Mesenchymal stem cell (in vitro differentiated cells and primary cell): ENCODE results near the gene BAHCC1.
A peak's percentile ranks its signal among the peaks of the same experiment; 100 is the strongest.

Experiments used
- DNase-seq: peaks from one replicate; pipeline ENCODE4 v3.0.0-alpha.2; 2013
- H2AFZ ChIP-seq: one replicate; pipeline ENCODE4 v1.6.1; 2013; ENCODE audit warnings: low read depth, mild to moderate bottlenecking, control low read depth, inconsistent platforms, low read length, moderate library complexity
- H2AK5ac ChIP-seq: 2 replicates; pipeline ENCODE4 v1.6.1; 2013; ENCODE audit warnings: low read length, moderate library complexity, mild to moderate bottlenecking, inconsistent platforms; ENCODE audit not compliant: severe bottlenecking
- H2BK120ac ChIP-seq: one replicate; pipeline ENCODE4 v1.6.1; 2013; ENCODE audit warnings: low read depth, mild to moderate bottlenecking, inconsistent platforms, low read length, moderate library complexity
- H2BK12ac ChIP-seq, 2 experiments: one replicate each; pipeline ENCODE4 v1.6.1; 2013; ENCODE audit warnings: inconsistent platforms in 2 of 2, low read length in 2 of 2, mild to moderate bottlenecking in 2 of 2, moderate library complexity in 2 of 2, control low read depth in 1 of 2
- H2BK15ac ChIP-seq: one replicate; pipeline ENCODE4 v1.6.1; 2013; ENCODE audit warnings: mild to moderate bottlenecking, low read depth, inconsistent platforms; ENCODE audit not compliant: poor library complexity, severe bottlenecking
- H2BK5ac ChIP-seq: 2 replicates; pipeline ENCODE4 v1.6.1; 2013; ENCODE audit warnings: low read depth, mild to moderate bottlenecking, low read length, control low read depth, inconsistent platforms; ENCODE audit not compliant: poor library complexity, severe bottlenecking
- H3K14ac ChIP-seq, 2 experiments: one replicate each; pipeline ENCODE4 v1.6.1; 2013; ENCODE audit warnings: inconsistent platforms in 2 of 2, low read length in 2 of 2, control low read depth in 1 of 2, mild to moderate bottlenecking in 1 of 2, moderate library complexity in 1 of 2
- H3K18ac ChIP-seq, 2 experiments: one replicate each; pipeline ENCODE4 v1.6.1; 2013; ENCODE audit warnings: inconsistent platforms in 2 of 2, low read length in 2 of 2, control low read depth in 1 of 2, low read depth in 1 of 2, mild to moderate bottlenecking in 1 of 2
- H3K23ac ChIP-seq, 2 experiments: one replicate each; pipeline ENCODE4 v1.6.1; 2013; ENCODE audit warnings: inconsistent platforms in 2 of 2, low read length in 2 of 2, mild to moderate bottlenecking in 2 of 2, moderate library complexity in 2 of 2, control low read depth in 1 of 2
- H3K27ac ChIP-seq: 2 replicates; pipeline ENCODE4 v1.5.1; 2013; ENCODE audit warnings: mild to moderate bottlenecking, moderate library complexity, low read length, control low read depth, inconsistent platforms; ENCODE audit not compliant: poor library complexity, severe bottlenecking
- H3K27me3 ChIP-seq, 2 experiments: 2 replicates each; pipeline versions ENCODE4 v1.6.1 to v1.7.0; 2013; ENCODE audit warnings: low read length in 2 of 2, mild to moderate bottlenecking in 2 of 2, moderate library complexity in 2 of 2, control low read depth in 1 of 2, inconsistent platforms in 1 of 2; ENCODE audit not compliant: control insufficient read depth in 1 of 2, insufficient read depth in 1 of 2
- H3K36me3 ChIP-seq, 2 experiments: 2 replicates each; pipeline versions ENCODE4 v1.6.1 to v1.7.0; 2013; ENCODE audit warnings: low read length in 2 of 2, control low read depth in 1 of 2, inconsistent platforms in 1 of 2, low read depth in 1 of 2, mild to moderate bottlenecking in 1 of 2; ENCODE audit not compliant: insufficient read depth in 2 of 2, control insufficient read depth in 1 of 2
- H3K4ac ChIP-seq, 2 experiments: one replicate each; pipeline ENCODE4 v1.6.1; 2013; ENCODE audit warnings: inconsistent platforms in 2 of 2, low read length in 2 of 2, mild to moderate bottlenecking in 2 of 2, moderate library complexity in 2 of 2, control low read depth in 1 of 2, low read depth in 1 of 2
- H3K4me1 ChIP-seq: 2 replicates; pipeline ENCODE4 v1.6.1; 2013; ENCODE audit warnings: low read depth, low read length, control low read depth; ENCODE audit not compliant: control insufficient read depth, insufficient read depth
- H3K4me2 ChIP-seq: 2 replicates; pipeline ENCODE4 v1.6.1; 2013; ENCODE audit warnings: low read length, mild to moderate bottlenecking, inconsistent platforms; ENCODE audit not compliant: poor library complexity, severe bottlenecking
- H3K4me3 ChIP-seq, 2 experiments: 2 replicates each; pipeline versions ENCODE4 v1.5.1 to v1.7.0; 2013; ENCODE audit warnings: low read length in 2 of 2, mild to moderate bottlenecking in 2 of 2, control low read depth in 1 of 2, low read depth in 1 of 2; ENCODE audit not compliant: insufficient read depth in 1 of 2
- H3K79me1 ChIP-seq: replicated peaks from 2 replicates; pipeline ENCODE4 v1.6.1; 2013; ENCODE audit warnings: mild to moderate bottlenecking, control low read depth, low read length, inconsistent platforms; ENCODE audit not compliant: poor library complexity, severe bottlenecking
- H3K9ac ChIP-seq: 2 replicates; pipeline ENCODE4 v1.7.0; 2013; ENCODE audit warnings: mild to moderate bottlenecking, low read length, moderate library complexity
- H3K9me3 ChIP-seq: 2 replicates; pipeline ENCODE4 v1.7.0; 2013; ENCODE audit warnings: mild to moderate bottlenecking, low read length; ENCODE audit not compliant: control insufficient read depth
- H4K8ac ChIP-seq: one replicate; pipeline ENCODE4 v1.6.1; 2013; ENCODE audit warnings: inconsistent platforms, mild to moderate bottlenecking, low read length, moderate library complexity
- H4K91ac ChIP-seq: one replicate; pipeline ENCODE4 v1.6.1; 2013; ENCODE audit warnings: mild to moderate bottlenecking, low read length, inconsistent platforms
- WGBS: methylation state at CpG from one replicate; pipeline ENCODE4 v1.1.7; 2013; ENCODE audit warnings: mixed read lengths; 5-methylcytosine and 5-hydroxymethylcytosine counted together

BAHCC1 gene

DNA sequence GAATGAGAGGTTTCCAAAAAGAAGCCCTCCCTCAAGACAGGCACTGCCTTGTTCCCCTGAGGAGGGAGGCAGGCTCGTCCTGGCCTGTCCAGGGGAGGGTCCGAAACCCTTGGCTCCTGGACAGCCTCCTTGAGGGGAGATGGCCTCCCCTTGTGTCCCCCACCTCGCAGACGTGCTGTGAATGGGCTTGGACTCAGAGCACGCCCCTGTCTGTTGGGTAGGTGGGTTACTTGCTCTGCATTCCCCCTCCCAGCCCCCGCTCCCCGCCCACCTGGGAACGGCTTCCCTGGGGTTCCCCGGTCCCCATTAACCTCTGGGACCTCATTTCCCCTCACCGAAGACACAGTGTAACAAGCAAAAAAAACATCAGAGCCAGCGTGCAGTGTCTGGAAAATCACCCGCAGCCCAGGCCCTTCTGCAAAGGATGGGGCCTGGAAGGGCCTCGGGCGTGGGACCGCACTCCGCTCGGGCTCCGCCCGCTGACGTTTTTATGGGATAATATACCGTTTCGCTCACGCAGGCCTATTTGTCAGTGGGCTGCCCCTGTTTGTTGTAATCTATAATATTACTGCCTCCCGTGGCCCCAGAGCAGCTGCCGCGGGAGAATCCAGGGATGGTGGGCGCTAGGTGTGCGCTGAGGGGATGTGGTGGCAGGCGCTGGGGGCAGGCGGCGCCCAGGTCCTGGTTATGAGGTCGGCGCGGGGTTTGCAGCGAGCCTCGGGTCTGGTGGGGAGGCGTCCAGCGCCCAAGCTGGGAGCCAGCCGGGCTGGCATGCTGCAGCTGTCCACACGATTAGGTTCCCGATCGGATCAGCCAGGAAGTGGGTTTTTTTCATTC is 11.1 kb downstream of the BAHCC1 start:
- H3K23ac ChIP-seq = peak overlapping the region in 1 of 2 experiments; percentile 41
- WGBS = 56% methylated on average over 36 of the region's 42 CpGs
- no peak overlapping the region for H2BK5ac ChIP-seq
- no peaks in the 10 kb centered on the region for H3K27me3 ChIP-seq
- no peak overlapping the region for H2AFZ ChIP-seq
- H3K14ac ChIP-seq = peak overlapping the region in 1 of 2 experiments; percentile 97
- peak overlapping the region; percentile 87 to 97 for H2BK12ac ChIP-seq
- peak overlapping the region; percentile 94 for H3K9ac ChIP-seq
- H3K79me1 ChIP-seq = peaks cover 48% of the 10 kb centered on the region
- peak overlapping the region; percentile 98 for H4K91ac ChIP-seq
- H3K4me2 ChIP-seq = peak overlapping the region; percentile 33
- H4K8ac ChIP-seq = peak overlapping the region; percentile 96
- H2BK120ac ChIP-seq = peak overlapping the region; percentile 91
- H3K4ac ChIP-seq = peak overlapping the region; percentile 90 to 98
- peak; percentile 78 for DNase-seq
- no peak overlapping the region for H3K4me3 ChIP-seq
- H3K9me3 ChIP-seq = no peaks in the 10 kb centered on the region
- H2BK15ac ChIP-seq = peak overlapping the region; percentile 79
- H3K4me1 ChIP-seq = peaks cover 72% of the 10 kb centered on the region
- peak overlapping the region; percentile 81 to 96 for H3K18ac ChIP-seq
- no peak overlapping the region for H3K27ac ChIP-seq
- peak overlapping the region; percentile 98 for H2AK5ac ChIP-seq
- peaks cover 0 to 23% of the 10 kb centered on the region in 2 experiments for H3K36me3 ChIP-seq

DNA sequence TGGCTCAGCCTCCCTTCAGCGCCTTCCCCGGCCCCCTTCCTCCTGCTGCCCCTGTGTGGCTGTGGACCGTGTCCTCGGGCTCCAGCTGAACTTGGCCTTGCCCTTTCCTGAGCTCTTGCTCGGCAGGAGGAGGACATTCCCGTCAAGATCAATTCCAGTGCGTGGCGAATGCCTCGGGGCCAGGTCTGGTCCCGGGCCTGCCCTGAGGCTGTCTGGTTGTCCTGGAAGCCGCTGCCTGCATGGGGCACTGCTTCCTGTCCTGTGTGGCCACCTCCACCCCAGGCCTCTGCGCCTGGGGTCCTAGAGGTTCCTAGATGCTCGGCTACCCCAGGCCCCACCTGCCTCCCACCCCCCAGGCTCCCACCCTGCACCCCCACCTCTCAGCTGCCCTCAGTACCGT is 12.8 kb downstream of the BAHCC1 start:
- peak overlapping the region in 1 of 2 experiments; percentile 9 for H3K4ac ChIP-seq
- WGBS = 79% methylated on average over 14 of the region's 14 CpGs
- H3K4me3 ChIP-seq = no peak overlapping the region

DNA sequence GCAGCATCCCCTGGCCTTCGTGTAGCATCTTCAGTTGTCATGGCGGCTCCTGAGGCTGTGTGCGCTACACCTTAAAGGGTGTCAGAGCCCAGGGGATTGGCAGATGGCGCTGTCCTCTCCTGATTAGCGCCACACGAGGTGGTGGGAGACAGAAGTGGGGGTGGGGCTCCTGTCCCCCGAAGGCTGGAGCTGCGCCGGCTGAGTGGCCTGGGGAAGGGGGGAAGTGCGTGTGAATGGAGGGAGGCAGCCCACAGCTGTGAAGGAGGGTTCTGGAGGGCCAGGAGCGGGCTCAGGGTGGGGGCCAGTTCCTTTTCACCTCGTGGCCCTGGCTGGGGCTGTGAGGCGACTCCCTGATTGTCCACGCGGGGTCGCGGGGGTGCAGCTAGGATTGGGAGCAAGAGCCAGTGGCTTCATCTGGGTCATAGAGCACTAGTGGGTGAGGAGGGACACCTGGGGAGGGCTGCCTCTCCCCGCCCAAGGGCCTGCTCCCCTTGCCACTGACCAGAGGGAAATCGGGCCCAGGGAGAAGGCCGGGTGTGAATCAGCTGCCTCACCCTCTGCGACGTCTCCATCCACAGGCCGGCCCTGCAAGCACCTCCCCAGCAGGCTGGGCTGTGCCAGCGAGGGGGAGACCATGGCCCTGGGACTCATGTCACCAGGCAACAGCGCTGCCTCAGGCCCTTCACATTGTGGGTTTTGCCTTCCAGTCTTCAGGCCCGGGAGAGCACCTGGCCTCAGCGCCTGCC is 14.1 kb downstream of the BAHCC1 start:
- Histone ChIP-seq H2BK5ac (no peak overlapping the region), H3K14ac (no peak overlapping the region), H2BK120ac (no peak overlapping the region), H2AK5ac (no peak overlapping the region), H4K91ac (peak overlapping the region; percentile 65), H2BK12ac (no peak overlapping the region), H4K8ac (peak overlapping the region; percentile 47), H3K23ac (no peak overlapping the region), H3K27me3 (no peaks in the 10 kb centered on the region), H3K27ac (no peak overlapping the region), H2AFZ (no peak overlapping the region), H3K79me1 (peaks cover 62% of the 10 kb centered on the region), H2BK15ac (no peak overlapping the region), H3K4ac (peak overlapping the region in 1 of 2 experiments; percentile 37), H3K4me1 (peaks cover 73% of the 10 kb centered on the region), H3K4me2 (no peak overlapping the region), H3K18ac (no peak overlapping the region), H3K36me3 (peaks cover 0 to 36% of the 10 kb centered on the region in 2 experiments), H3K9ac (no peak overlapping the region), H3K9me3 (no peaks in the 10 kb centered on the region), H3K4me3 (no peak overlapping the region)
- 82% methylated on average over 27 of the region's 27 CpGs for WGBS
- DNase-seq = no peak

More for the DNA sequence above, 12.8 kb downstream of the BAHCC1 start:
- Histone ChIP-seq H4K8ac (peak overlapping the region; percentile 38), H2BK5ac (no peak overlapping the region), H3K9me3 (no peaks in the 10 kb centered on the region), H3K14ac (peak overlapping the region in 1 of 2 experiments; percentile 79), H2BK15ac (no peak overlapping the region), H3K36me3 (peaks cover 0 to 25% of the 10 kb centered on the region in 2 experiments), H3K9ac (no peak overlapping the region), H2BK120ac (no peak overlapping the region), H2BK12ac (peak overlapping the region in 1 of 2 experiments; percentile 68), H3K27ac (no peak overlapping the region), H3K18ac (peak overlapping the region in 1 of 2 experiments; percentile 37), H3K4me2 (no peak overlapping the region), H3K23ac (no peak overlapping the region), H2AK5ac (no peak overlapping the region), H4K91ac (no peak overlapping the region), H2AFZ (no peak overlapping the region), H3K79me1 (peaks cover 53% of the 10 kb centered on the region), H3K4me1 (peaks cover 71% of the 10 kb centered on the region), H3K27me3 (no peaks in the 10 kb centered on the region)
- no peak for DNase-seq

DNA sequence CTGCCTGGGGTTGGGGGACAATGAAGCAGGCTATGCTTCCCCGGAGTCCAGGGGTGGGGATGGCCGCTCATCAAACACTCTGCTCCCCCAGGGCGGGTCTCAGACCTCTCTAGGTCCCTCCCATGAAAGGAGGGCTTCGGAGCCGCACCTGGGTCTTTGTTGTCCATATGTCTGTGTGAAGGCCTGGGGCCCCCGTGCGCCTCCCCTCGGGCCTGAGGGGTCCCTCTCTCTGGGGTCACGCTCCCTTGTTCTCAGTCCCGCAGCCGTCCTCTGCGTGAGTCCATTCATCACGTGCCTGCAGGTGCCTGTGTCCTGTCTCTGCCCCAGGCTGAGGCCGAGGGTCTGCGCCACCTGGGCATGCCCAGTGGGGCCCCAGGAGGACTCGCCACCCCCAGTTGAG is 15.6 kb downstream of the BAHCC1 start:
- Histone ChIP-seq H3K9ac (no peak overlapping the region), H3K18ac (no peak overlapping the region), H4K91ac (peak overlapping the region; percentile 43), H3K27me3 (no peaks in the 10 kb centered on the region), H3K4me3 (no peak overlapping the region), H2BK120ac (no peak overlapping the region), H3K4me2 (no peak overlapping the region), H3K36me3 (peaks cover 0 to 46% of the 10 kb centered on the region in 2 experiments), H3K27ac (no peak overlapping the region), H3K4me1 (peaks cover 65% of the 10 kb centered on the region), H2BK15ac (no peak overlapping the region), H3K9me3 (no peaks in the 10 kb centered on the region), H3K14ac (no peak overlapping the region), H3K23ac (no peak overlapping the region), H2AK5ac (no peak overlapping the region), H4K8ac (no peak overlapping the region), H3K79me1 (peaks cover 70% of the 10 kb centered on the region), H2AFZ (no peak overlapping the region), H3K4ac (no peak overlapping the region), H2BK5ac (no peak overlapping the region), H2BK12ac (no peak overlapping the region)
- 92% methylated on average over 16 of the region's 16 CpGs for WGBS
- no peak for DNase-seq
